H1 (cell line): ENCODE results near the gene FXYD5. TPM values are rescaled to one million over a fixed set of nuclear protein-coding genes. Genes with fewer than 3 reads are reported as not detected.

Experiments used
- BCL11A ChIP-seq, 2 experiments: IDR thresholded peaks; one replicate each; pipeline ENCODE4 v1.6.1; 2011; ENCODE audit warnings: low read depth in 2 of 2, low read length in 2 of 2, mild to moderate bottlenecking in 2 of 2
- KDM4A ChIP-seq: IDR thresholded peaks from one replicate; pipeline ENCODE4 v1.7.1; 2012; ENCODE audit warnings: low read depth, mild to moderate bottlenecking, moderate library complexity, low read length, inconsistent platforms; ENCODE audit not compliant: severe bottlenecking
- SAP30 ChIP-seq: fragments of 300-600 bp; sonication (generic); IDR thresholded peaks from 2 replicates; pipeline ENCODE4 v1.7.1; 2012; ENCODE audit warnings: low read length, moderate library complexity, mild to moderate bottlenecking, inconsistent platforms; ENCODE audit not compliant: insufficient read depth, insufficient replicate concordance
- SP4 ChIP-seq: IDR thresholded peaks from 2 replicates; pipeline ENCODE4 v1.6.1; 2012; ENCODE audit warnings: low read length, inconsistent platforms
- polyA plus RNA-seq, 7 experiments: library from polyadenylated mRNA; depleted of rRNA in 3 of 7; stranded (reverse) in 5 of 7; unstranded in 2 of 7; fragments of >200 nt in 5 of 7; fragments of 200-250 nt in 2 of 7; gene quantifications; 1 replicate in 5 of 7; 2 replicates in 1 of 7; 4 replicates in 1 of 7; pipeline versions ENCODE4 v1.2.1 to v1.2.3, GENCODE V29; 2011 to 2013; ENCODE audit warnings: missing spikeins in 2 of 7, mixed read lengths in 2 of 7
- total RNA-seq: library from RNA; stranded (reverse); fragmentation: NEBNext Ultra II Directional; extraction: Animal tissue kit (Norgen Biotek cat#: 25700); gene quantifications from 2 replicates; pipeline ENCODE4 v1.2.1, GENCODE V29; 2021

Gene FXYD5
- total and polyA plus RNA-seq, 2 of the 8 experiments (the other 6 are each of a cell fraction or from before 2014, with no cell fraction given), result 99.0 to 191 TPM

DNA sequence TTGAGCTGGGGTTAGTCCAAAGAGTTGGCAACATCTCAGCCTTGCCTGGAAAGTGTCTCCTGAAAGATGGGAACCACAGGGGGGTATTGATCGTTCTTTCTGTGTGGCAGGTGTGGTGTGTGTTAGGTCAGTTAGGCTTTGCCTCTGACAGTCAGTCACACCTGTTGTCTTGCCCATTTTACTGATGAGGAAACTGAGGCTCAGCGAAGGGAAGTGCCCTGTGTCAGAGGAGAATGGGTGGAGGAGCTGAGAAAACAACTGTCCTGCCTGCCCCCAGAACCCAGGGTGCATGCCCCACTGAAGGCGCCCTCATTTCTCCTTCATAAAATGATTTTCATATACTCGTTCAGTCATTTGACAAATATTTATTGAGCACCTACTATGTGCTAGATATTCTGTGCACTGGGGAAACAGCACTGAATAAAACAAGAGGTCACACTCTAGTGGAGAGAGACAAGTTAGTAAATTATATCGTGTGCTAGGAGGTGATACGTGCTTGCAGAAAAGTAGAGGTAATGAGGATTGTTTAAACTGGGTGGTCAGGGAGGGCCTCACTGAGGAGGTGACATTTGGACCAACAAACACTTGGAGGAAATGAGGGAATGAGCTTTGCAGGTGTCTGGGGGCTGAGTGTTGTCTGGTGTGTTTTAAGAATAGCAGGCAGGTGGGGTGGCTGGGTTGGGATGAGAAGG lies 1.6 kb downstream of the FXYD5 start (continued):
- no peak for TF ChIP-seq BCL11A (IDR thresholded peaks at IDR 0.05; ENCODE audit: low read depth in 2 of 2, low read length in 2 of 2)
- no peak for TF ChIP-seq SP4
- TF ChIP-seq SAP30, result no peak
- TF ChIP-seq KDM4A, result no peak
- TF ChIP-seq, all 59 proteins: peak for 0
